NB4 (cell line): ENCODE measurements around the gene ZBTB42.

Source experiments
- MYC ChIP-seq: IDR thresholded peaks from 2 replicates; pipeline ENCODE4 v1.6.1; 2011; ENCODE audit warnings: low read depth, low read length
- POLR2A ChIP-seq: IDR thresholded peaks from 2 replicates; pipeline ENCODE4 v1.6.1; 2011; ENCODE audit warnings: mild to moderate bottlenecking; ENCODE audit not compliant: insufficient read length; ENCODE audit errors: extremely low read depth
- TF ChIP-seq, protein P1 (sequence below): IDR thresholded peaks from one replicate; pipeline ENCODE4 v1.5.1; 2012; ENCODE audit warnings: low read depth, low read length
- TF ChIP-seq, protein P2 (sequence below): IDR thresholded peaks from 2 replicates; pipeline ENCODE4 v1.6.1; 2011; ENCODE audit warnings: low read depth, low read length

DNA sequence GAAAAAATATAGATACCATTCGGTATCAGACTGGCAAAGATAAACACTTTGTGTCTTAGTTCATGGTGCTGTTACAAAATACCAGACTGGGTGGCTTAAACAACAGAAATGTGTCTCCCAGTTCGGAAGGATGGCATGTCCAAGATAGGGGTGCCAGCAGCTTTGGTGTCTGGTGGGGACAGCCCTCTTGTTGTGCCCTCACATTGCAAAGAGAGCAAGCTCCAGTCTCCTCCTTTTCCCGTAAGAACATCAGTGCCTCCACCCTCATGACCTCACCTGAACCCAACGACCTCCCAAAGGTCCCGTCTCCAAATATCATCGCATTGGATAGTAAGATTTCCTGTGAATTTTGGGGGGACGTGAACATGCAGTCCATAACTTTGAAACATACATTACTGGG, 12.4 kb downstream of the ZBTB42 start:
- no peak for TF ChIP-seq POLR2A
- TF ChIP-seq, protein P1, sequence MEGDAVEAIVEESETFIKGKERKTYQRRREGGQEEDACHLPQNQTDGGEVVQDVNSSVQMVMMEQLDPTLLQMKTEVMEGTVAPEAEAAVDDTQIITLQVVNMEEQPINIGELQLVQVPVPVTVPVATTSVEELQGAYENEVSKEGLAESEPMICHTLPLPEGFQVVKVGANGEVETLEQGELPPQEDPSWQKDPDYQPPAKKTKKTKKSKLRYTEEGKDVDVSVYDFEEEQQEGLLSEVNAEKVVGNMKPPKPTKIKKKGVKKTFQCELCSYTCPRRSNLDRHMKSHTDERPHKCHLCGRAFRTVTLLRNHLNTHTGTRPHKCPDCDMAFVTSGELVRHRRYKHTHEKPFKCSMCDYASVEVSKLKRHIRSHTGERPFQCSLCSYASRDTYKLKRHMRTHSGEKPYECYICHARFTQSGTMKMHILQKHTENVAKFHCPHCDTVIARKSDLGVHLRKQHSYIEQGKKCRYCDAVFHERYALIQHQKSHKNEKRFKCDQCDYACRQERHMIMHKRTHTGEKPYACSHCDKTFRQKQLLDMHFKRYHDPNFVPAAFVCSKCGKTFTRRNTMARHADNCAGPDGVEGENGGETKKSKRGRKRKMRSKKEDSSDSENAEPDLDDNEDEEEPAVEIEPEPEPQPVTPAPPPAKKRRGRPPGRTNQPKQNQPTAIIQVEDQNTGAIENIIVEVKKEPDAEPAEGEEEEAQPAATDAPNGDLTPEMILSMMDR, result no peak
- TF ChIP-seq, protein P2, sequence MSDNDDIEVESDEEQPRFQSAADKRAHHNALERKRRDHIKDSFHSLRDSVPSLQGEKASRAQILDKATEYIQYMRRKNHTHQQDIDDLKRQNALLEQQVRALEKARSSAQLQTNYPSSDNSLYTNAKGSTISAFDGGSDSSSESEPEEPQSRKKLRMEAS, result no peak
- TF ChIP-seq MYC, result no peak
